ENCODE measurements around the gene QSOX2.

- TF ChIP-seq, protein P1, sequence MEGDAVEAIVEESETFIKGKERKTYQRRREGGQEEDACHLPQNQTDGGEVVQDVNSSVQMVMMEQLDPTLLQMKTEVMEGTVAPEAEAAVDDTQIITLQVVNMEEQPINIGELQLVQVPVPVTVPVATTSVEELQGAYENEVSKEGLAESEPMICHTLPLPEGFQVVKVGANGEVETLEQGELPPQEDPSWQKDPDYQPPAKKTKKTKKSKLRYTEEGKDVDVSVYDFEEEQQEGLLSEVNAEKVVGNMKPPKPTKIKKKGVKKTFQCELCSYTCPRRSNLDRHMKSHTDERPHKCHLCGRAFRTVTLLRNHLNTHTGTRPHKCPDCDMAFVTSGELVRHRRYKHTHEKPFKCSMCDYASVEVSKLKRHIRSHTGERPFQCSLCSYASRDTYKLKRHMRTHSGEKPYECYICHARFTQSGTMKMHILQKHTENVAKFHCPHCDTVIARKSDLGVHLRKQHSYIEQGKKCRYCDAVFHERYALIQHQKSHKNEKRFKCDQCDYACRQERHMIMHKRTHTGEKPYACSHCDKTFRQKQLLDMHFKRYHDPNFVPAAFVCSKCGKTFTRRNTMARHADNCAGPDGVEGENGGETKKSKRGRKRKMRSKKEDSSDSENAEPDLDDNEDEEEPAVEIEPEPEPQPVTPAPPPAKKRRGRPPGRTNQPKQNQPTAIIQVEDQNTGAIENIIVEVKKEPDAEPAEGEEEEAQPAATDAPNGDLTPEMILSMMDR (IDR thresholded peaks at IDR 0.05) = no peak
- TF ChIP-seq POLR2A (IDR thresholded peaks at IDR 0.05) = no peak
- no peak for TF ChIP-seq POLR2AphosphoS5 (IDR thresholded peaks at IDR 0.05)
These were observed 87.9 kb downstream of the QSOX2 start for GRCh38 chr9:136157477-136158265.
